PFSK-1 (cell line): ENCODE results near the gene C1GALT1C1.

Experiments used
- POLR2AphosphoS5 ChIP-seq: IDR thresholded peaks from 2 replicates; pipeline ENCODE4 v1.6.1; 2012; ENCODE audit warnings: low read depth, mild to moderate bottlenecking, control low read depth, low read length, moderate library complexity
- TAF1 ChIP-seq: IDR thresholded peaks from 2 replicates; pipeline ENCODE4 v1.6.1; 2012; ENCODE audit warnings: low read length, control low read depth, borderline replicate concordance; ENCODE audit not compliant: insufficient read depth

DNA sequence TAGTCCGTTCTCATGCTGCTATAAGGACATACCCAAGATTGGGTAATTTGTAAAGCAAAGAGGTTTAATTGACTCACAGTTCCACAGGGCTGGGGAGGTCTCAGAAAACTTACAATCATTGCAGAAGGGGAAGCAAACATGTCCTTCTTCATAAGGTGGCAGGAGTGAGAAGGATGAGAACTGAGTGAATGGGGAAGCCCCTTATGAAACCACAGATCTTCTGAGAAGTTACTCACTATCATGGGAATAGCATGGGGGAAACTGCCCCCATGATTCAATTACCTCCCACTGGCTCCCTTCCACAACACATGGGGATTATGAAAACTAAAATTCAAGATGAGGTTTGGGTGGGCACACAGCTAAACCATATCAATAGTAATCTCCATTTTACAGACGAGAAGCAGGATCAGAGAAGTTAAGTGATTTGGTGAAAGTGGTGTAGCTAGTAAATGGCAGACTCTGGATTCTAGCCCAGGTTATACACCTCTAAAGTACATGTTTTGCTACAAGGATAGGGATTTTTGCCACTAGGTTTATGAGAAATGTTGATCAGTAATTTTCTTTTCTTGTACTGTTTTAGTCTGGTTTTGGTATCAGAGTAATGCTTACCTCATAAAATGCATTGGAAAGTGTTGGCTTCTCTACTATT lies 47.3 kb upstream of the C1GALT1C1 start:
- no peak for TF ChIP-seq POLR2AphosphoS5
- TF ChIP-seq TAF1: no peak
